ENCODE data around the gene PDK3. TPM values are rescaled to one million over a fixed set of nuclear protein-coding genes. Genes with fewer than 3 reads are reported as not detected.

Gene PDK3
- total RNA-seq, 1 donor from 2014 or later = 31.1 TPM

Other genes with a start within 250 kb of the PDK3 start
- 3.2 TPM for gene SUPT20HL2, start 151.2 kb upstream of the PDK3 start, total RNA-seq
- gene SUPT20HL1, start 104.6 kb upstream of the PDK3 start, total RNA-seq = 1.7 TPM
- 0.21 TPM for gene PCYT1B, start 182.1 kb downstream of the PDK3 start, total RNA-seq
- gene POLA1, start 228.6 kb downstream of the PDK3 start, total RNA-seq = 6.0 TPM

Data from ascending aorta (tissue), 1 donor.